ENCODE results near the gene LSM14A.

LSM14A gene

GRCh38 chr19:34259367-34260095 is 87.2 kb downstream of the LSM14A start:
- DNase-seq, result peak; percentile 30

- no peak for DNase-seq
Observed at GRCh38 chr19:34260771-34261173, 88.5 kb downstream of the LSM14A start.

GRCh38 chr19:34261334-34262109 is 89.2 kb downstream of the LSM14A start:
- DNase-seq, result no peak

GRCh38 chr19:34263745-34264237 is 91.5 kb downstream of the LSM14A start:
- peak; percentile 22 for DNase-seq

- DNase-seq, result no peak
Observed at GRCh38 chr19:34265221-34265650, 92.9 kb downstream of the LSM14A start.

GRCh38 chr19:34269081-34269480 is 96.8 kb downstream of the LSM14A start:
- peak; percentile 5 for DNase-seq

- no peak for DNase-seq
Observed at GRCh38 chr19:34269489-34269888, 97.2 kb downstream of the LSM14A start.

- peak; percentile 91 for DNase-seq
Observed at GRCh38 chr19:34269968-34270621, 97.8 kb downstream of the LSM14A start.

GRCh38 chr19:34273121-34273520 is 100.8 kb downstream of the LSM14A start:
- no peak for DNase-seq

- DNase-seq, result no peak
Observed at GRCh38 chr19:34274284-34274826, 102.1 kb downstream of the LSM14A start.

GRCh38 chr19:34274827-34275625 is 102.7 kb downstream of the LSM14A start:
- DNase-seq, result no peak

- DNase-seq, result no peak
Observed at GRCh38 chr19:34275705-34276104, 103.4 kb downstream of the LSM14A start.

GRCh38 chr19:34276614-34277013 is 104.3 kb downstream of the LSM14A start:
- DNase-seq, result peak; percentile 62

- DNase-seq, result no peak
Observed at GRCh38 chr19:34277244-34277643, 104.9 kb downstream of the LSM14A start.

- no peak for DNase-seq
Observed at GRCh38 chr19:34278783-34279182, 106.5 kb downstream of the LSM14A start.
